ENCODE measurements around the gene IFNG-AS1. TPM values are rescaled to one million over a fixed set of nuclear protein-coding genes. Genes with fewer than 3 reads are reported as not detected.
A peak's percentile ranks its signal among the peaks of the same experiment; 100 is the strongest.

The IFNG-AS1 gene
- total RNA-seq, 2 donors from 2014 or later, result 2.7 TPM; not detected in 1

GRCh38 chr12:67968321-67968720 lies 20.9 kb upstream of the IFNG-AS1 start:
- no peaks in the 10 kb centered on the region for H3K36me3 ChIP-seq
- no peak for TF ChIP-seq CTCF (IDR thresholded peaks at IDR 0.05)
- no peaks in the 10 kb centered on the region for H3K27me3 ChIP-seq
- peak overlapping the region in 1 of 2 donors; percentile 85 for H3K27ac ChIP-seq
- H3K9me3 ChIP-seq, result no peaks in the 10 kb centered on the region
- no peak for DNase-seq (ENCODE audit: low spot score)
- peaks cover 0 to 13% of the 10 kb centered on the region in 2 donors for H3K4me1 ChIP-seq
- H3K4me3 ChIP-seq, result no peak overlapping the region

- H3K4me3 ChIP-seq, result no peak overlapping the region
- H3K36me3 ChIP-seq, result no peaks in the 10 kb centered on the region
- H3K27me3 ChIP-seq, result no peaks in the 10 kb centered on the region
- TF ChIP-seq CTCF (IDR thresholded peaks at IDR 0.05), result no peak
- peak overlapping the region in 1 of 2 donors; percentile 85 for H3K27ac ChIP-seq
- H3K9me3 ChIP-seq, result no peaks in the 10 kb centered on the region
- peaks cover 0 to 13% of the 10 kb centered on the region in 2 donors for H3K4me1 ChIP-seq
- DNase-seq (ENCODE audit: low spot score), result no peak
Measured at GRCh38 chr12:67968725-67969124, 20.5 kb upstream of the IFNG-AS1 start.

- Histone ChIP-seq H3K4me3 (no peak overlapping the region), H3K27ac (peak overlapping the region; percentile 22 to 85), H3K36me3 (no peaks in the 10 kb centered on the region), H3K4me1 (peaks cover 0 to 13% of the 10 kb centered on the region in 2 donors), H3K27me3 (no peaks in the 10 kb centered on the region), H3K9me3 (no peaks in the 10 kb centered on the region)
- no peak for TF ChIP-seq CTCF (IDR thresholded peaks at IDR 0.05)
- no peak for DNase-seq (ENCODE audit: low spot score)
Measured at GRCh38 chr12:67969134-67969802, 20.0 kb upstream of the IFNG-AS1 start.

GRCh38 chr12:67977668-67978067 lies 11.6 kb upstream of the IFNG-AS1 start:
- peak in 1 of 2 donors; percentile 26 for TF ChIP-seq CTCF (IDR thresholded peaks at IDR 0.05)
- Histone ChIP-seq H3K4me3 (no peak overlapping the region), H3K9me3 (peaks cover 0 to 4% of the 10 kb centered on the region in 2 donors), H3K4me1 (no peaks in the 10 kb centered on the region), H3K36me3 (no peaks in the 10 kb centered on the region), H3K27me3 (no peaks in the 10 kb centered on the region), H3K27ac (no peak overlapping the region)
- DNase-seq (ENCODE audit: low spot score), result no peak

- H3K36me3 ChIP-seq, result no peaks in the 10 kb centered on the region
- no peak for TF ChIP-seq CTCF (IDR thresholded peaks at IDR 0.05)
- H3K4me3 ChIP-seq, result no peak overlapping the region
- H3K9me3 ChIP-seq, result peaks cover 0 to 4% of the 10 kb centered on the region in 2 donors
- H3K27me3 ChIP-seq, result no peaks in the 10 kb centered on the region
- no peak for DNase-seq (ENCODE audit: low spot score)
- no peaks in the 10 kb centered on the region for H3K4me1 ChIP-seq
- H3K27ac ChIP-seq, result no peak overlapping the region
Measured at GRCh38 chr12:67980391-67980790, 8.9 kb upstream of the IFNG-AS1 start.

All from right atrium auricular region (tissue), 2 donors.